Ascending aorta (tissue), 2 donors: ENCODE results near the gene PDE8B. TPM values are rescaled to one million over a fixed set of nuclear protein-coding genes. Genes with fewer than 3 reads are reported as not detected.

Experiments
- DNase-seq, 2 donors: peaks; one replicate each; pipeline ENCODE4 v3.0.0-alpha.2; 2019; ENCODE audit warnings: low spot score in 2 of 2
- H3K27ac ChIP-seq, 2 donors: fragments of 200-600 bp; sonication (generic); one replicate each; pipeline ENCODE4 v1.5.1; 2016 to 2017; ENCODE audit warnings: mild to moderate bottlenecking in 1 of 2
- H3K27me3 ChIP-seq: fragments of 200-600 bp; sonication (generic); one replicate; pipeline ENCODE4 v1.5.1; 2017
- H3K36me3 ChIP-seq, 2 donors: fragments of 200-600 bp; sonication (generic); one replicate each; pipeline ENCODE4 v1.5.1; 2016
- H3K4me1 ChIP-seq, 2 donors: fragments of 200-600 bp; sonication (generic); one replicate each; pipeline ENCODE4 v1.5.1; 2016 to 2017; ENCODE audit warnings: mild to moderate bottlenecking in 1 of 2
- H3K4me3 ChIP-seq, 2 donors: fragments of 200-600 bp; sonication (generic); one replicate each; pipeline ENCODE4 v1.5.1; 2016 to 2017; ENCODE audit warnings: mild to moderate bottlenecking in 1 of 2
- H3K9me3 ChIP-seq, 2 donors: fragments of 200-600 bp; sonication (generic); one replicate each; pipeline ENCODE4 v1.5.1; 2016
- CTCF ChIP-seq, 3 experiments: fragments of 200-600 bp in 2 of 3; fragments of 450-650 bp in 1 of 3; sonication (generic) in 2 of 3; IDR thresholded peaks; one replicate each; pipeline ENCODE4 v1.5.1; 2016 to 2019; ENCODE audit warnings: antibody characterized with exemption in 3 of 3, mild to moderate bottlenecking in 1 of 3, moderate library complexity in 1 of 3
- intact Hi-C: fragments of 100-400 bp; cut with DNase I; formaldehyde crosslinking; loops from one replicate; pipeline ENCODE4 v1.15.1; 2023
- total RNA-seq: library from RNA; depleted of rRNA; stranded (reverse); fragments of >200 nt; gene quantifications from one replicate; pipeline ENCODE4 v1.1.0, GENCODE V29; 2016

Gene PDE8B
- total RNA-seq, 1 donor from 2014 or later = 28.1 TPM

- Histone ChIP-seq H3K27me3 (no peaks in the 10 kb centered on the region), H3K9me3 (no peaks in the 10 kb centered on the region), H3K4me1 (peaks cover 0 to 13% of the 10 kb centered on the region in 2 donors), H3K4me3 (no peak overlapping the region), H3K27ac (no peak overlapping the region), H3K36me3 (no peaks in the 10 kb centered on the region)
- intact Hi-C loops = no loop called here
- no peak for TF ChIP-seq CTCF (IDR thresholded peaks at IDR 0.05)
- no peak for DNase-seq
Measured at GRCh38 chr5:77224672-77225355, 14.3 kb downstream of the PDE8B start.

- peaks cover 0 to 13% of the 10 kb centered on the region in 2 donors for H3K4me1 ChIP-seq
- no peak overlapping the region for H3K27ac ChIP-seq
- intact Hi-C loops = no loop called here
- no peaks in the 10 kb centered on the region for H3K27me3 ChIP-seq
- H3K36me3 ChIP-seq = no peaks in the 10 kb centered on the region
- no peak for TF ChIP-seq CTCF (IDR thresholded peaks at IDR 0.05)
- DNase-seq = no peak
- no peak overlapping the region for H3K4me3 ChIP-seq
- no peaks in the 10 kb centered on the region for H3K9me3 ChIP-seq
Measured at GRCh38 chr5:77225531-77225930, 15.1 kb downstream of the PDE8B start.

GRCh38 chr5:77229887-77230286, 19.4 kb downstream of the PDE8B start:
- no peak overlapping the region for H3K4me3 ChIP-seq
- H3K27me3 ChIP-seq = no peaks in the 10 kb centered on the region
- no peak for TF ChIP-seq CTCF (IDR thresholded peaks at IDR 0.05)
- no peak overlapping the region for H3K27ac ChIP-seq
- H3K36me3 ChIP-seq = no peaks in the 10 kb centered on the region
- intact Hi-C loops = no loop called here
- no peak for DNase-seq
- H3K4me1 ChIP-seq = peaks cover 0 to 3% of the 10 kb centered on the region in 2 donors
- H3K9me3 ChIP-seq = no peaks in the 10 kb centered on the region

GRCh38 chr5:77230727-77231470, 20.4 kb downstream of the PDE8B start:
- H3K4me3 ChIP-seq = no peak overlapping the region
- intact Hi-C loops = no loop called here
- TF ChIP-seq CTCF (IDR thresholded peaks at IDR 0.05) = no peak
- H3K27ac ChIP-seq = no peak overlapping the region
- no peaks in the 10 kb centered on the region for H3K4me1 ChIP-seq
- no peaks in the 10 kb centered on the region for H3K36me3 ChIP-seq
- no peaks in the 10 kb centered on the region for H3K27me3 ChIP-seq
- H3K9me3 ChIP-seq = no peaks in the 10 kb centered on the region
- DNase-seq = no peak

- no peak for DNase-seq
- Histone ChIP-seq H3K27me3 (no peaks in the 10 kb centered on the region), H3K4me1 (no peaks in the 10 kb centered on the region), H3K4me3 (no peak overlapping the region), H3K9me3 (no peaks in the 10 kb centered on the region), H3K36me3 (no peaks in the 10 kb centered on the region), H3K27ac (no peak overlapping the region)
- intact Hi-C loops = no loop called here
- no peak for TF ChIP-seq CTCF (IDR thresholded peaks at IDR 0.05)
Measured at GRCh38 chr5:77231471-77232138, 21.1 kb downstream of the PDE8B start.
